M059J (cell line): ENCODE data around the gene ENOSF1. TPM values are rescaled to one million over a fixed set of nuclear protein-coding genes. Genes with fewer than 3 reads are reported as not detected.

Source experiments
- DNase-seq: peaks from one replicate; pipeline ENCODE4 v3.0.0-alpha.2; 2012; ENCODE audit warnings: low read depth
- total RNA-seq: library from RNA; depleted of rRNA; stranded (reverse); fragments of >200 nt; shearing (Covaris generic); gene quantifications from 2 replicates; pipeline ENCODE4 v1.2.3, GENCODE V29; 2014; rRNA removed

The ENOSF1 gene
- total RNA-seq, 1 experiment from 2014 or later, result 4.5 TPM

DNA sequence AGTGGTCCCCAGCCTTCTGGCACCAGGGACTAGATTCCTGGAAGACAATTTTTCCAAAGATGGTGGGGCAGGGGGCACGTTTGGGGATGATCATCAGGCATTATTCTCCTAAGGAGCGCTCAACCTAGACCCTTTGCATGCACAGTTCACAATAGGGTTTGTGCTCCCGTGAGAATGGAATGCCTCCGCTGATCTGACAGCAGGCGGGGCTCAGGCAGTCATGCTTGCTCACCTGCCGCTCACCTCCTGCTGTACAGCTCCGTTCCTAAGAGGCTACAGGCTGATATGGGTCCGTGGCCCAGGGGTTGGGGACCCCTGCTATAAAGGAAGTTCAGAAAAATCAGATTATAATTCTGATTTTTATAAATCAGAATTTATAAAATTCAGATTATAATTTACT, 77.3 kb downstream of the ENOSF1 start:
- no peak for DNase-seq

GRCh38 chr18:634551-635045, 77.8 kb downstream of the ENOSF1 start:
- peak; percentile 84 for DNase-seq

- peak; percentile 21 for DNase-seq
Observed at GRCh38 chr18:631560-631959, 80.9 kb downstream of the ENOSF1 start.

DNA sequence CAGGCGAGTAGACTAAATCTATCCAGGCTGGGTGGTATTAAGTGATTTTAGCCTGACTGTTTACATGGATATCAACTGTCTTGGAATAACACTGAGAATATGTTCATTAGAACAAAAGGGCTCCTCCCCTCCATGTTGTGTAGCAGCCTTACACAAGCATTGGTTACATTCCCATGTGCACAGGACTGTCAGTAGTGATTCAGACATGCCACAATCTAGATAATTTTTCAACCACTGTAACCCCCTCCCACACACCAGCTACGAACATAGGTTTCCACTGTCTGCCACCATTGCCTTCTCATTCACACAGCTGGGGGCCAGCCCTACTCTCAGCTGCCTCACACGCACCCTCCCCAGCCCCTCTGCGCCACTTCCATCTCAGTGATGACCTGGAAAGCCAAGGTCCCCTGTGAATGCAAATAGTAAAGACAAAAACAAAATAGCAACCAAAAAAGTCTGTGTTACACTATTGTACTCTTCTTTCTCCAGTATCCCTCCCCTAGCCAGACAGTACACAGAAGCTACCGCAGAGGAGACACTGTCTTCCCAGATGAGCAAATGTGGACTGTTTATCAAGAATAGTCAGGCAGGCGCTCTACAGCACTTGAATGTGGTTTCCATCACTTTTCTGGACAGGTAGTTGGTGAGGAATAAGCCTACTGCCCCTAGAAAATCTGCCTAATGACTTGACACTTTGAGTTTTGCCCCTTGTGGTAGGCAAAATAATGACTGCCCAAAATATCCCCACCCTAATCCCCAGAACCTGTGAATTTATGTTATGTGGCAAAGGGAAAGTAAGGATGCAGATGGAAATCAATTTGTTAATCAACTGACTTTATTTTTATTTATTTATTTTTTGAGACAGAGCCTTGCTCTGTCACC, 82.9 kb downstream of the ENOSF1 start:
- DNase-seq, result no peak

GRCh38 chr18:627231-627630, 85.2 kb downstream of the ENOSF1 start:
- DNase-seq, result no peak

GRCh38 chr18:623761-624620, 88.4 kb downstream of the ENOSF1 start:
- DNase-seq, result peak; percentile 62

- DNase-seq, result no peak
Observed at GRCh38 chr18:622289-622688, 90.1 kb downstream of the ENOSF1 start.

GRCh38 chr18:621291-622043, 91.0 kb downstream of the ENOSF1 start:
- DNase-seq, result peak; percentile 64

Other genes starting within 250 kb of the ENOSF1 start
- gene COLEC12, start 211.9 kb downstream of the ENOSF1 start, total RNA-seq, result 39.2 and 61.2 TPM in 2 replicates
- gene CETN1, start 132.2 kb downstream of the ENOSF1 start, total RNA-seq, result not detected in 2 replicates
- 0.98 and 3.7 TPM in 2 replicates for gene CLUL1, start 115.6 kb downstream of the ENOSF1 start, total RNA-seq
- 49.0 and 66.4 TPM in 2 replicates for gene TYMS, start 55.0 kb downstream of the ENOSF1 start, total RNA-seq
- 127 and 160 TPM in 2 replicates for gene YES1, start 99.6 kb upstream of the ENOSF1 start, total RNA-seq
- gene ADCYAP1, start 192.2 kb upstream of the ENOSF1 start, total RNA-seq, result 0.98 and 2.2 TPM in 2 replicates